Measurements from ENCODE around the gene PAX2.

The PAX2 gene

GRCh38 chr10:100802196-100802595 lies 56.8 kb downstream of the PAX2 start:
- Histone ChIP-seq H3K27me3 (replicated peaks; ENCODE audit: insufficient read depth, low read length) (peaks cover 74% of the 10 kb centered on the region), H2AFZ (ENCODE audit: low read length) (no peak overlapping the region), H3K9me2 (replicated peaks; ENCODE audit: insufficient read depth, low read length) (no peaks in the 10 kb centered on the region), H4K20me1 (ENCODE audit: insufficient read depth, low read length) (no peaks in the 10 kb centered on the region), H3K4me3 (ENCODE audit: low read length) (no peak overlapping the region), H3K27ac (ENCODE audit: low read length) (no peak overlapping the region), H3F3A (ENCODE audit: insufficient read depth, low read length) (no peaks in the 10 kb centered on the region), H3K79me2 (ENCODE audit: low read length) (no peaks in the 10 kb centered on the region), H3K9ac (ENCODE audit: low read length) (no peak overlapping the region), H3K9me3 (replicated peaks; ENCODE audit: insufficient read depth, low read length) (no peaks in the 10 kb centered on the region), H3K4me2 (ENCODE audit: low read depth, low read length) (no peak overlapping the region), H3K4me1 (ENCODE audit: low read length) (no peaks in the 10 kb centered on the region), H3K36me3 (replicated peaks; ENCODE audit: insufficient read depth, low read length) (no peaks in the 10 kb centered on the region)
- DNase-seq: no peak
- TF ChIP-seq EZH2phosphoT487 (IDR thresholded peaks at IDR 0.05; ENCODE audit: low read length) (no peak), EZH2 (optimal IDR thresholded peaks at IDR 0.05; ENCODE audit: low read depth, low read length) (no peak), CTCF (IDR thresholded peaks at IDR 0.05; ENCODE audit: low read length) (no peak)

GRCh38 chr10:100802607-100803006 lies 57.2 kb downstream of the PAX2 start:
- H3K9me3 ChIP-seq (replicated peaks; ENCODE audit: insufficient read depth, low read length): no peaks in the 10 kb centered on the region
- H4K20me1 ChIP-seq (ENCODE audit: insufficient read depth, low read length): no peaks in the 10 kb centered on the region
- no peak overlapping the region for H3K4me3 ChIP-seq (ENCODE audit: low read length)
- no peak overlapping the region for H3K9ac ChIP-seq (ENCODE audit: low read length)
- TF ChIP-seq EZH2phosphoT487 (IDR thresholded peaks at IDR 0.05; ENCODE audit: low read length) (no peak), EZH2 (optimal IDR thresholded peaks at IDR 0.05; ENCODE audit: low read depth, low read length) (no peak), CTCF (IDR thresholded peaks at IDR 0.05; ENCODE audit: low read length) (no peak)
- no peak overlapping the region for H3K4me2 ChIP-seq (ENCODE audit: low read depth, low read length)
- H3K27ac ChIP-seq (ENCODE audit: low read length): no peak overlapping the region
- peaks cover 76% of the 10 kb centered on the region for H3K27me3 ChIP-seq (replicated peaks; ENCODE audit: insufficient read depth, low read length)
- H2AFZ ChIP-seq (ENCODE audit: low read length): no peak overlapping the region
- H3K4me1 ChIP-seq (ENCODE audit: low read length): no peaks in the 10 kb centered on the region
- H3K36me3 ChIP-seq (replicated peaks; ENCODE audit: insufficient read depth, low read length): no peaks in the 10 kb centered on the region
- H3K9me2 ChIP-seq (replicated peaks; ENCODE audit: insufficient read depth, low read length): no peaks in the 10 kb centered on the region
- DNase-seq: no peak
- H3K79me2 ChIP-seq (ENCODE audit: low read length): no peaks in the 10 kb centered on the region
- H3F3A ChIP-seq (ENCODE audit: insufficient read depth, low read length): no peaks in the 10 kb centered on the region

- no peak overlapping the region for H3K27ac ChIP-seq (ENCODE audit: low read length)
- H3K9me2 ChIP-seq (replicated peaks; ENCODE audit: insufficient read depth, low read length): no peaks in the 10 kb centered on the region
- no peaks in the 10 kb centered on the region for H3K79me2 ChIP-seq (ENCODE audit: low read length)
- H3F3A ChIP-seq (ENCODE audit: insufficient read depth, low read length): no peaks in the 10 kb centered on the region
- peaks cover 85% of the 10 kb centered on the region for H3K27me3 ChIP-seq (replicated peaks; ENCODE audit: insufficient read depth, low read length)
- H3K4me3 ChIP-seq (ENCODE audit: low read length): no peak overlapping the region
- no peaks in the 10 kb centered on the region for H4K20me1 ChIP-seq (ENCODE audit: insufficient read depth, low read length)
- no peaks in the 10 kb centered on the region for H3K4me1 ChIP-seq (ENCODE audit: low read length)
- DNase-seq: no peak
- no peak overlapping the region for H2AFZ ChIP-seq (ENCODE audit: low read length)
- H3K36me3 ChIP-seq (replicated peaks; ENCODE audit: insufficient read depth, low read length): no peaks in the 10 kb centered on the region
- H3K4me2 ChIP-seq (ENCODE audit: low read depth, low read length): no peak overlapping the region
- H3K9me3 ChIP-seq (replicated peaks; ENCODE audit: insufficient read depth, low read length): no peaks in the 10 kb centered on the region
- H3K9ac ChIP-seq (ENCODE audit: low read length): no peak overlapping the region
- no peak for TF ChIP-seq EZH2 (optimal IDR thresholded peaks at IDR 0.05; ENCODE audit: low read depth, low read length)
- TF ChIP-seq EZH2phosphoT487 (IDR thresholded peaks at IDR 0.05; ENCODE audit: low read length): no peak
- TF ChIP-seq CTCF (IDR thresholded peaks at IDR 0.05; ENCODE audit: low read length): no peak
Observed at GRCh38 chr10:100803492-100803891, 58.1 kb downstream of the PAX2 start.
